HL-60 (cell line): ENCODE measurements around the gene CRTC1.

Source experiments
- DNase-seq, 2 experiments: peaks; one replicate each; pipeline ENCODE4 v3.0.0-alpha.2; 2010 to 2020; ENCODE audit warnings: low read depth in 1 of 2, low spot score in 1 of 2
- H3K27ac ChIP-seq: fragments of 250-450 bp; sonication (Bioruptor Pico); replicated peaks from 2 replicates; pipeline ENCODE4 v1.5.1; 2020; ENCODE audit warnings: mild to moderate bottlenecking, moderate library complexity
- H3K27me3 ChIP-seq: fragments of 250-450 bp; sonication (Bioruptor Pico); 2 replicates; pipeline ENCODE4 v1.5.1; 2021; ENCODE audit warnings: mild to moderate bottlenecking, moderate library complexity; ENCODE audit not compliant: insufficient read depth, poor library complexity, severe bottlenecking
- H3K4me3 ChIP-seq: replicated peaks from 2 replicates; pipeline ENCODE4 v1.5.1; 2011; ENCODE audit warnings: mild to moderate bottlenecking, control low read depth, low read length; ENCODE audit not compliant: insufficient read depth
- CTCF ChIP-seq: IDR thresholded peaks from one replicate; pipeline ENCODE4 v1.5.1; 2011; ENCODE audit warnings: low read length, control low read depth, inconsistent platforms; ENCODE audit not compliant: insufficient read depth
- GABPA ChIP-seq: IDR thresholded peaks from 2 replicates; pipeline ENCODE4 v1.6.1; 2012; ENCODE audit warnings: low read depth
- POLR2AphosphoS5 ChIP-seq: IDR thresholded peaks from 2 replicates; pipeline ENCODE4 v1.6.1; 2012; ENCODE audit warnings: low read depth
- REST ChIP-seq: IDR thresholded peaks from 2 replicates; pipeline ENCODE4 v1.6.1; 2012; ENCODE audit warnings: low read depth; ENCODE audit not compliant: insufficient replicate concordance
- SPI1 ChIP-seq: IDR thresholded peaks from 2 replicates; pipeline ENCODE4 v1.6.1; 2012; ENCODE audit warnings: low read depth, mild to moderate bottlenecking, borderline replicate concordance

Gene CRTC1

GRCh38 chr19:18759304-18759994 lies 76.0 kb downstream of the CRTC1 start:
- TF ChIP-seq CTCF (no peak), SPI1 (no peak), GABPA (no peak), REST (no peak), POLR2AphosphoS5 (no peak)
- Histone ChIP-seq H3K27ac (no peak overlapping the region), H3K4me3 (no peak overlapping the region), H3K27me3 (no peaks in the 10 kb centered on the region)
- no peak for DNase-seq

- DNase-seq: no peak
- Histone ChIP-seq H3K27me3 (no peaks in the 10 kb centered on the region), H3K27ac (no peak overlapping the region), H3K4me3 (no peak overlapping the region)
- TF ChIP-seq POLR2AphosphoS5 (no peak), GABPA (no peak), REST (no peak), SPI1 (no peak), CTCF (no peak)
These were observed 76.5 kb downstream of the CRTC1 start for GRCh38 chr19:18759995-18760426.

- no peak for DNase-seq
- Histone ChIP-seq H3K4me3 (no peak overlapping the region), H3K27ac (no peak overlapping the region), H3K27me3 (no peaks in the 10 kb centered on the region)
- TF ChIP-seq GABPA (no peak), REST (no peak), SPI1 (no peak)
These were observed 77.2 kb downstream of the CRTC1 start for GRCh38 chr19:18760440-18761383.
